Left ventricle myocardium inferior (tissue), 1 donor: ENCODE results near the gene CDK5RAP3. TPM values are rescaled to one million over a fixed set of nuclear protein-coding genes. Genes with fewer than 3 reads are reported as not detected.
"Not testable (repeated sequence)": the region's sequence is repeated elsewhere in the genome, so short reads cannot be mapped to it uniquely, and the experiment has no call there.

ENCODE experiments used
- DNase-seq: peaks from one replicate; pipeline ENCODE4 v3.0.0-alpha.2; 2020
- H3K27ac ChIP-seq: fragments of 200-600 bp; replicated peaks from 2 replicates; pipeline ENCODE4 v1.8.0; 2021
- H3K27me3 ChIP-seq: fragments of 200-600 bp; 2 replicates; pipeline ENCODE4 v1.8.0; 2021; ENCODE audit warnings: low read depth
- H3K36me3 ChIP-seq: fragments of 200-600 bp; 2 replicates; pipeline ENCODE4 v1.8.0; 2021
- H3K4me1 ChIP-seq: fragments of 200-600 bp; 2 replicates; pipeline ENCODE4 v1.8.0; 2021
- H3K4me3 ChIP-seq: fragments of 200-600 bp; 2 replicates; pipeline ENCODE4 v1.8.0; 2021; ENCODE audit warnings: mild to moderate bottlenecking, moderate library complexity
- H3K9me3 ChIP-seq: fragments of 200-600 bp; replicated peaks from 2 replicates; pipeline ENCODE4 v1.8.0; 2021
- CTCF ChIP-seq: fragments of 200-600 bp; IDR thresholded peaks from 2 replicates; pipeline ENCODE4 v1.8.0; 2021; ENCODE audit warnings: antibody characterized with exemption, mild to moderate bottlenecking, borderline replicate concordance
- intact Hi-C: fragments of 100-400 bp; cut with micrococcal nuclease; formaldehyde crosslinking; loops from one replicate; pipeline ENCODE4 v1.11.0; 2022
- total RNA-seq: library from RNA; stranded (reverse); fragmentation: NEBNext Ultra II Directional; extraction: Animal tissue kit (Norgen Biotek cat#: 25700); gene quantifications from one replicate; pipeline ENCODE4 v1.2.1, GENCODE V29; 2021
- donor health status: DM: no; HTN: yes; CAD: no; lungs with severe emphysema.

Gene CDK5RAP3
- total RNA-seq, 1 donor from 2014 or later: 50.1 TPM

DNA sequence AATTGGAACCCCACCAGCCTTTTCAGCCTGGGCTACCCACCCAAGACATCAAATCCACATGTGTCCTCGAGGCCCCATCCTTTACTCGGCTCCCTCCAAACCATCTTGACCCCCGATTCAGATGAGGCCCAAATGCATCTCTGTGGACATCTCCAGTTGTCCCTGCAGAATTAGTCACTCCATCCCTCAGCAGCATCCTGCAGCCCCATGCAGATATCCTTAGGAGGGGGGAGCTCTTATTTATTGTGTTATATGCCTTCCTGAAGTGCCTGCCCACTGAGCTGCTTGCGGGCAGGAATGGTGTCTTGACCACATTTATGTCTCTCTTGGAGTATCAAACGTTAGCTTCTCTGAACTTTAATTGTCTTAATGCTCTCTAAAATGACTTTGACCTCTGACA lies 15.6 kb downstream of the CDK5RAP3 start:
- Histone ChIP-seq H3K36me3 (peaks cover 16% of the 10 kb centered on the region), H3K27me3 (no peaks in the 10 kb centered on the region), H3K9me3 (no peaks in the 10 kb centered on the region), H3K4me1 (peaks cover 30% of the 10 kb centered on the region), H3K4me3 (no peak overlapping the region), H3K27ac (no peak overlapping the region)
- intact Hi-C loops: no loop called here
- DNase-seq: no peak
- no peak for TF ChIP-seq CTCF

GRCh38 chr17:47987240-47987835 lies 16.4 kb downstream of the CDK5RAP3 start:
- H3K9me3 ChIP-seq: no peaks in the 10 kb centered on the region
- no peaks in the 10 kb centered on the region for H3K27me3 ChIP-seq
- intact Hi-C loops: no loop called here
- no peak overlapping the region for H3K4me3 ChIP-seq
- TF ChIP-seq CTCF: no peak
- H3K4me1 ChIP-seq: peaks cover 36% of the 10 kb centered on the region
- H3K27ac ChIP-seq: peak overlapping the region; percentile 27
- H3K36me3 ChIP-seq: peaks cover 8% of the 10 kb centered on the region
- DNase-seq: no peak

DNA sequence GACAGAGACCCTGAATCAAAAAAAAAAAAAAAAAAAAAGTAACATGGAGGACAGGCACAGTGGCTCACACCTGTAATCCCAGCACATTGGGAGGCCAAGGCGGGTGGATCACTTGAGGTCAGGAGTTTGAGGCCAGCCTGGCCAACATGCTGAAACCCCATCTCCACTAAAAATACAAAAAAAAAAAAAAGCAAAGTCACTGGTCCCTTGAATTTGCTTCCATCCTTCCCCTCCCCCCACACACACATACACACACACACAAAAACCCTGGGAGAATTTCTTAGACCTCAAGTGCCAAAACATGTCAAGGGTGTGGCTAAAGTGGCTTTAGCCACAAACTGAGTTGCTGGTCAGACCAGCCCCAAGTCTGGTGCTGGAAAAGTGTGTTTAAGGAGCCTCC lies 17.5 kb downstream of the CDK5RAP3 start:
- not testable (repeated sequence) for DNase-seq
- peaks cover 37% of the 10 kb centered on the region for H3K4me1 ChIP-seq

DNA sequence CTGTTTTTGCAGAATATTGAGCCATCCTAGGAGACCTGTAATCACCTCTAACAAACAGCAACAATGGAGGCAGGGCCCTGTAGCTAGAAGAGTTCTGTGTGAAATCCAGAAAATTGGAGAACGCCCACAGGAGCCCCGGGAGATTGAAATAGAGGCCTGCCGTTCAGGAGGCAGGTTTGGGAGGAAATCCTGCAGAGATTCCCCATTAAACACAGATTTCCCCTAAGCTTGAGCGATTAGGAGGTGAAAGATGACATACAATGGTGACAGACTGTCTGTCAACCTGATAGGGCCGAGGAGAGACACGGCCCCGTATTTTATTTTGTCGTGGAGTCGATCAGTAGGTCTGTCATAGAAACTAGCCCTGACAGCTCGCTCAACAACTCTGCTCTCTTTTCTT lies 18.2 kb downstream of the CDK5RAP3 start:
- H3K4me1 ChIP-seq: peaks cover 31% of the 10 kb centered on the region
- TF ChIP-seq CTCF: no peak
- DNase-seq: no peak
- H3K9me3 ChIP-seq: no peaks in the 10 kb centered on the region
- H3K27ac ChIP-seq: no peak overlapping the region
- H3K4me3 ChIP-seq: no peak overlapping the region
- intact Hi-C loops: no loop called here
- no peaks in the 10 kb centered on the region for H3K36me3 ChIP-seq
- H3K27me3 ChIP-seq: no peaks in the 10 kb centered on the region

More for the DNA sequence above, 17.5 kb downstream of the CDK5RAP3 start:
- intact Hi-C loops, H3K36me3 ChIP-seq, H3K9me3 ChIP-seq, H3K27me3 ChIP-seq, H3K27ac ChIP-seq, H3K4me3 ChIP-seq: not testable (repeated sequence)

DNA sequence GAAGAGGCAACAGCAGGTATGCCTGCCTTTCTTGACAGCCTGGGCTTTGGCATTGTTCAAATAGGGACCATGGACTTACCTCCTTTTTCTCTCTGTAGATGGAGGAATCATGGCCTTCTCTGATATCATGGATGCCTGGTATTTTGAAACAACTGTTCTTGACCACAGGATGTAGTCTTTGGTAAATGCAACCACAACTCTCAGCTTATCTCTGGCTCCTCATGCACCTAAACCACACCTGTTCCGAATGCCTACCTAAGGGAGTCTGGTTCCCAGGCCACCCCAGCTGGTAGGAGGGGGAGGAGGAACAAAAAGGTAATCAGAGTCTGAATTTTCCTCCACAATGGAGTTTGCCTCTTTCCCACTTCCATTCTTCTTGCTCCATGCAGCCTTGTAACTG lies 18.8 kb downstream of the CDK5RAP3 start:
- no peak for TF ChIP-seq CTCF
- DNase-seq: no peak
- H3K9me3 ChIP-seq: no peaks in the 10 kb centered on the region
- H3K4me1 ChIP-seq: peaks cover 26% of the 10 kb centered on the region
- no peak overlapping the region for H3K4me3 ChIP-seq
- intact Hi-C loops: no loop called here
- no peaks in the 10 kb centered on the region for H3K36me3 ChIP-seq
- no peak overlapping the region for H3K27ac ChIP-seq
- no peaks in the 10 kb centered on the region for H3K27me3 ChIP-seq

GRCh38 chr17:47990962-47991731 lies 20.2 kb downstream of the CDK5RAP3 start:
- H3K27me3 ChIP-seq: peaks cover 3% of the 10 kb centered on the region
- no peak for TF ChIP-seq CTCF
- intact Hi-C loops: no loop called here
- H3K36me3 ChIP-seq: no peaks in the 10 kb centered on the region
- no peak overlapping the region for H3K4me3 ChIP-seq
- H3K27ac ChIP-seq: no peak overlapping the region
- H3K4me1 ChIP-seq: peaks cover 26% of the 10 kb centered on the region
- no peak for DNase-seq
- no peaks in the 10 kb centered on the region for H3K9me3 ChIP-seq
